Activated CD8-positive, alpha-beta memory T cell treated with anti-CD3 and anti-CD28 coated beads for 48 hours (primary cell): ENCODE data around the gene SLC26A5.
"Not testable (repeated sequence)": the region's sequence is repeated elsewhere in the genome, so short reads cannot be mapped to it uniquely, and the experiment has no call there.

Experiments used
- DNase-seq, 3 experiments: peaks; one replicate each; pipeline ENCODE4 v3.0.0-alpha.2; 2020; ENCODE audit warnings: low read depth in 2 of 3, low spot score in 2 of 3

Gene SLC26A5

GRCh38 chr7:103446049-103446520 lies at the start of gene SLC26A5:
TSS of gene SLC26A5 (minus strand) at chr7:103446207. CDS start at chr7:103421514, 24,693 bp downstream.
- no peak for DNase-seq

- no peak for DNase-seq
These were observed 41.4 kb upstream of the SLC26A5 start for GRCh38 chr7:103487419-103487818.

- not testable (repeated sequence) for DNase-seq
These were observed 40.9 kb upstream of the SLC26A5 start for GRCh38 chr7:103486873-103487272.

- no peak for DNase-seq
These were observed 34.8 kb upstream of the SLC26A5 start for GRCh38 chr7:103480771-103481170.

GRCh38 chr7:103474956-103475355 lies 28.9 kb upstream of the SLC26A5 start:
- no peak for DNase-seq

GRCh38 chr7:103469095-103469948 lies 23.3 kb upstream of the SLC26A5 start:
- no peak for DNase-seq

GRCh38 chr7:103466814-103467213 lies 20.8 kb upstream of the SLC26A5 start:
- no peak for DNase-seq

GRCh38 chr7:103462358-103462757 lies 16.4 kb upstream of the SLC26A5 start:
- DNase-seq = no peak

- peak in 1 of 3 experiments; percentile 4 for DNase-seq
These were observed 1.3 kb upstream of the SLC26A5 start for GRCh38 chr7:103447073-103447960.

- no peak for DNase-seq
These were observed 569 bp downstream of the SLC26A5 start for GRCh38 chr7:103445228-103446048.

GRCh38 chr7:103439661-103440060 lies 6.3 kb downstream of the SLC26A5 start:
- DNase-seq = no peak

- no peak for DNase-seq
These were observed 8.4 kb downstream of the SLC26A5 start for GRCh38 chr7:103437623-103438022.

GRCh38 chr7:103432712-103433111 lies 13.3 kb downstream of the SLC26A5 start:
- no peak for DNase-seq

- no peak for DNase-seq
These were observed 20.8 kb downstream of the SLC26A5 start for GRCh38 chr7:103425177-103425576.

- no peak for DNase-seq
These were observed 22.4 kb downstream of the SLC26A5 start for GRCh38 chr7:103423467-103424179.

- no peak for DNase-seq
These were observed 25.1 kb downstream of the SLC26A5 start for GRCh38 chr7:103420857-103421384.

GRCh38 chr7:103418241-103418640 lies 27.8 kb downstream of the SLC26A5 start:
- DNase-seq = no peak

GRCh38 chr7:103413407-103413806 lies 32.6 kb downstream of the SLC26A5 start:
- DNase-seq = no peak

GRCh38 chr7:103412151-103412550 lies 33.9 kb downstream of the SLC26A5 start:
- no peak for DNase-seq
